HUES64 (cell line): Measurements from ENCODE around the gene LRRN2.

ENCODE experiments used
- H3K27ac ChIP-seq: 2 replicates; pipeline ENCODE4 v1.7.0; 2013; ENCODE audit warnings: low read depth, low read length, inconsistent platforms
- H3K27me3 ChIP-seq: 2 replicates; pipeline ENCODE4 v1.6.1; 2013; ENCODE audit warnings: mild to moderate bottlenecking, low read length; ENCODE audit not compliant: insufficient read depth
- H3K36me3 ChIP-seq: 2 replicates; pipeline ENCODE4 v1.6.1; 2013; ENCODE audit warnings: mild to moderate bottlenecking, low read length; ENCODE audit not compliant: insufficient read depth
- H3K4me1 ChIP-seq: 2 replicates; pipeline ENCODE4 v1.6.1; 2013; ENCODE audit warnings: mild to moderate bottlenecking, low read length, moderate library complexity; ENCODE audit not compliant: insufficient read depth
- H3K4me3 ChIP-seq: 2 replicates; pipeline ENCODE4 v1.5.1; 2013; ENCODE audit warnings: mild to moderate bottlenecking, low read length, moderate library complexity
- H3K9ac ChIP-seq: 2 replicates; pipeline ENCODE4 v1.6.1; 2013; ENCODE audit warnings: mild to moderate bottlenecking, low read depth, low read length
- H3K9me3 ChIP-seq: 2 replicates; pipeline ENCODE4 v1.6.1; 2013; ENCODE audit warnings: low read depth, low read length; ENCODE audit not compliant: insufficient read depth
- WGBS: fragments of 150-250, 120-280 bp; methylation state at CpG from one replicate; pipeline ENCODE4 v1.1.7; 2013; ENCODE audit warnings: missing lambda C conversion rate; 5-methylcytosine and 5-hydroxymethylcytosine counted together

Gene LRRN2

DNA sequence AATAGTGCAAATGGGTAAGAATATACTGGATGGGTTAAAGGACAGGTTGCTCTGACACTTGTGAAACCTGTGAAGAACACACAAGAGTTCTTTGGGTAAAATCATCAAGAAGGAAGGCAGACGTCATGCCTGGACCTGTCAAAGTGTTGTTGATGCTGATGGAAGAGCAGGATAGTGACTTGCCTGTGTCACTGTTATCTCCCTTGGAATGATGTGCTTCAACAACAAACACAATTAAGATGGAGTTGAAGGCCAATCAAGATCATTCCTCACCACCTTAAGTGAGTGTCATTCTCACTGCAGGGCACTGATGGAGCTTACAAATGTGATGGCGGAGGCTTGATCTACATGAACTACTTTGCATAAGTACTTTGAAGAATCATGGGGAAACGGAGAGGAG is 73.2 kb downstream of the LRRN2 start:
- Histone ChIP-seq H3K4me1 (no peaks in the 10 kb centered on the region), H3K27me3 (no peaks in the 10 kb centered on the region), H3K9ac (no peak overlapping the region), H3K9me3 (no peaks in the 10 kb centered on the region), H3K27ac (no peak overlapping the region), H3K4me3 (no peak overlapping the region), H3K36me3 (no peaks in the 10 kb centered on the region)
- WGBS: 80% methylated on average over 3 of the region's 3 CpGs

DNA sequence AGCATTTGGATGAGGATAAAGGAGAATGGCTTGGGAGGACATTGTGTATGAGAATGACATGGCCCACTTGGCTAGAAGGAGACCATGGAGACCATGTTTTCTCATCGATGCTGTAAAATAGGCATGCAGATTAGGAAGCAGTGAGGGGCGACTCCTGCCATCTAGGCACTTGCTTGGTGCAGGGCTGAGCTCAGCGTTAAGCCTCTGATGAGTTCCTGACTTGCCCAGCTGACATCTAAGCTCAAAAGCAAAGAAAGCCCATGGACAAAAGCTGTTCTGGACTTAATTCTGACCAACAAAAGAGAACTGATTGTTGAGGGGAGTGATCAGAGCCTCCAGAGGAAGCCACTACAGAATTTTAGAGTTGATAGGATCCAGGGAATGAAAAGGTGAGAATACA is 74.5 kb downstream of the LRRN2 start:
- no peaks in the 10 kb centered on the region for H3K9me3 ChIP-seq
- 86% methylated on average over 3 of the region's 3 CpGs for WGBS
- H3K27me3 ChIP-seq: no peaks in the 10 kb centered on the region
- H3K9ac ChIP-seq: no peak overlapping the region
- no peak overlapping the region for H3K4me3 ChIP-seq
- H3K27ac ChIP-seq: no peak overlapping the region
- H3K4me1 ChIP-seq: no peaks in the 10 kb centered on the region
- H3K36me3 ChIP-seq: no peaks in the 10 kb centered on the region

DNA sequence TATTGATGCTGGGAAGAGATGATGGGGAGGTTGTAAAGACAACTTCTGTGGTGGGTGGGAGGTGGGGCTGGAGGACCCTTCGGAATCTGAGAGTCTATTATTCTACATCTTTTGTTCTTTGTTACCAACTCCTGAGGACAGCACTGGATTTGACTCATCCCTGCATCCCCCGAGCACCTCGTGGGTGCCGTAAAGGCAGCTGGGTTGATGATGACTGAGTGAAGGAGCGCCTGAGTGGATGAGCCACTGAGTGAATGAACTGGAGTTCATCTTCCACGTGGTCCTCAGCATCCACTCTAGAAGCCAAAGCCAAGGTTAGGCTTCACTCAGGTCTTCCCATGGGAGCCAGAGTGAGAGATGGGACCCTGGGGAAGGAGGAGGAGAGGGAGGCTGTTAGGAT is 77.6 kb downstream of the LRRN2 start:
- Histone ChIP-seq H3K4me3 (no peak overlapping the region), H3K4me1 (no peaks in the 10 kb centered on the region), H3K9me3 (no peaks in the 10 kb centered on the region), H3K9ac (no peak overlapping the region), H3K36me3 (no peaks in the 10 kb centered on the region), H3K27me3 (no peaks in the 10 kb centered on the region), H3K27ac (no peak overlapping the region)
- WGBS: 94% methylated on average over 6 of the region's 6 CpGs

DNA sequence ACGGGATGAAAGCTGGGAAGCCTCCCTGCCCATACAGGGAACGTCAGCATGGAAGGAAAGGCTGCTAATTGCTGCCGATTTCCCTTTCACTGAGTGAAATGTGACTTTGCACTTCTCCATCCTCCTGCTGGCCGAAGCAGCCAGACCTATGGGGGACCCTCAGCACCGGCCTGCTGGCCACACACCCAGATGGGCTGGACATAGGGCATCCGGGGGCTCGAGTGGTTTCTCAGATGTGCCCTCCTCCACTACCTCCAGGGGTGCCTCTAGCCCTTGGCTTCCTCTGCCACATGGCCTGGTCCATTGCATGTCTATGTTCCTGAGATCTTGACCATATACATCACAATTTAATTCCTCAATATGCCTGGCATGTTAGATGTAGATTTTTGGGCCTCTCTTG is 79.7 kb downstream of the LRRN2 start:
- 92% methylated on average over 7 of the region's 7 CpGs for WGBS
- no peak overlapping the region for H3K9ac ChIP-seq
- no peaks in the 10 kb centered on the region for H3K9me3 ChIP-seq
- H3K27ac ChIP-seq: no peak overlapping the region
- peaks cover 16% of the 10 kb centered on the region for H3K4me1 ChIP-seq
- no peaks in the 10 kb centered on the region for H3K27me3 ChIP-seq
- H3K4me3 ChIP-seq: no peak overlapping the region
- H3K36me3 ChIP-seq: no peaks in the 10 kb centered on the region

DNA sequence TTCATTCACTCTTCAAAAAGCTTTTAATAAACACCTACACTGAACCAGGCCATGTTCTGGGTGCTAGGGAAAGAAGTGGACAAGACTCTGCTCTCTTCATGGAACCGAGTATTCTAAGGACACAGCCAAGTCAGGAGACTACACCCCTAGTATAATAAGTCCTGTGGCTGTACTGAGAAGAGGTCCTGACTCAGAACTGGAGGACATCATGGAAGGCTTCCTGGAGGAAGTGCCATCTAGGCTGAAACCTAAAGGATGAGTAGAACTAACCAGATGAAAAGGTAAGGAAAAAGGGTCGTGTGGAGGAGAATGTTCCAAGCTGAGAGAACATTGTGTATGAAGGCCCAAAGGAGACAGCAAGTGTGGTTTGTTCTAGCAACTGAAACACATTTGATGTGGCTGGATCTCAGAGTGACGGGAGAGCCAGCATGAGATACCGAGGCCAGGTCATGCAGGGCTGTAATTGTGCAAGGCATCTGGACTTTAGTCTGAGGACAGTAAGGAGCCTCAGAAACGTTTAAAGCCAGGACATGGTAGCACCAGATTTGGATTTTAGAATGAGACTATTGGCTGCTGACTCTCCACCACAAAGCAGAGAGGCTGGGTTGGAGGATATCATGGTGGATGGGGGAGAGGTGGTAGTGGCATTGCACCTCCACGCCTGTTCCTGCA is 82.5 kb downstream of the LRRN2 start:
- no peaks in the 10 kb centered on the region for H3K9me3 ChIP-seq
- no peaks in the 10 kb centered on the region for H3K27me3 ChIP-seq
- no peaks in the 10 kb centered on the region for H3K36me3 ChIP-seq
- 94% methylated on average over 6 of the region's 6 CpGs for WGBS
- H3K4me1 ChIP-seq: peaks cover 16% of the 10 kb centered on the region
- H3K9ac ChIP-seq: no peak overlapping the region
- no peak overlapping the region for H3K27ac ChIP-seq
- no peak overlapping the region for H3K4me3 ChIP-seq

DNA sequence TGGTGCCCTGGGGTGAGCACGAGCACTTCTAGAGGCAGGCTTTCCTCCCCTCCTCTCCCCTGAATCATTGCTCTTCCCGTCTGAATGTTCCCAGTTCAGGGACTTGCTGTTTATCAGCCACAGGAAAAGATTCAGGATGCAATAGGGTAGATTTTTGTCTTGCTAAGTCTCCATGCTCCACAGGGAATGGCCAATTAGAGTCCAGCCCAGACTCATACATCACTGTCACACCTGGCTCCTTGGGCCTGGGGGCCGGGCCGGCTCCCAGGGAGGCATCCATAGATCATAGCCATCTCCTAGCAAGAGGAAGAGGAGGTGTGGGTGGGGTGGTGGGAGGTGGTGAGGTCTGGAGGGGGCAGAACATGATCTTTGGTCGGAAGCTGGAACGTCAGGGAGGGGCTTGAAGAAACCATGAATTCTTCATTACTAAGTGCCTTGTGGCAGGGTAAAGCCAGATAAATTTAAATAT is 83.4 kb downstream of the LRRN2 start:
- H3K9me3 ChIP-seq: no peaks in the 10 kb centered on the region
- H3K27ac ChIP-seq: no peak overlapping the region

DNA sequence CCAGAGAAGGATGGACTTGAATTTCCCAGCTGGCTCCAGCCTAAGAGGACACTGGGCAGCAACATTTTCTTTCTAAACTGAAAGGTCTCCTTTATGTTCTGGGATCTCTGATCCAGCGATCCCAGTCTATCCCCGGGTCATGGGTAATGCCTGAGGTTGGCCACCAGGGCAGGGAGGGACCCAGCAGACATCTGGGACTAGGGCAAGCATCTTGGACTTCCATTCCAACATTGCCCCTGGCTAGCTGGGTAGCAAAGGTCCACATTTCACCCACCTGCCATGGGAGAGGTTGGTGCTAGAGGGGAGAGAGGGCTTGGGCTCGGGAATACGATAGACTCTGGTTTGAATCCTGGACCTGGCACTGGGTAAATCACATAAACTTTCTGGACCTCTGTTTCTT is 84.6 kb downstream of the LRRN2 start:
- H3K36me3 ChIP-seq: no peaks in the 10 kb centered on the region
- H3K27ac ChIP-seq: no peak overlapping the region
- no peak overlapping the region for H3K4me3 ChIP-seq
- H3K27me3 ChIP-seq: no peaks in the 10 kb centered on the region
- 86% methylated on average over 4 of the region's 4 CpGs for WGBS
- peaks cover 16% of the 10 kb centered on the region for H3K4me1 ChIP-seq
- H3K9ac ChIP-seq: no peak overlapping the region
- H3K9me3 ChIP-seq: no peaks in the 10 kb centered on the region

More for the DNA sequence above, 83.4 kb downstream of the LRRN2 start:
- H3K36me3 ChIP-seq: no peaks in the 10 kb centered on the region
- H3K27me3 ChIP-seq: no peaks in the 10 kb centered on the region
- H3K9ac ChIP-seq: no peak overlapping the region
- no peak overlapping the region for H3K4me3 ChIP-seq
- whole genome bisulfite sequencing: 28% methylated on average over 6 of the region's 6 CpGs
- H3K4me1 ChIP-seq: peaks cover 16% of the 10 kb centered on the region

DNA sequence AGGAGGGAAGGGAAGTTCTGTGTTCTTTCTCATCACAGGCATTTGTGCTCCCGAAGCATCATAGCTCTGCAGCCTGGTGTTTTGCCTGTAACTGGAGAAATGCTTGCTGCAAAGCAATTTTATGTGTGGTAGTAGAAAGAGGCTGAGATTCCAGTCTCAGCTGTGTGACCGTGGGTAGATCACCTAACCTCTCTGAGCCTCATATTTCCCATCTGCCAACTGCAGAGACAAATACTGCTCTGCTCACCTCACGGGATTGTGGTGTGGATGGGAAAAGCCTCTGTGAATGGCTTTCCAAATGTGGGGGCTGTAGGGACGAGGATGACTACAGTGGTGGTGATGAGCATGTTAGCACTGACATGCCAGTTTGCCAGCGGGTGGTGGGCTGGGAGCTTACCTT is 85.3 kb downstream of the LRRN2 start:
- H3K36me3 ChIP-seq: no peaks in the 10 kb centered on the region
- H3K9me3 ChIP-seq: no peaks in the 10 kb centered on the region
- no peak overlapping the region for H3K4me3 ChIP-seq
- 88% methylated on average over 5 of the region's 5 CpGs for WGBS
- no peaks in the 10 kb centered on the region for H3K27me3 ChIP-seq
- no peak overlapping the region for H3K9ac ChIP-seq
- peaks cover 16% of the 10 kb centered on the region for H3K4me1 ChIP-seq
- H3K27ac ChIP-seq: no peak overlapping the region

DNA sequence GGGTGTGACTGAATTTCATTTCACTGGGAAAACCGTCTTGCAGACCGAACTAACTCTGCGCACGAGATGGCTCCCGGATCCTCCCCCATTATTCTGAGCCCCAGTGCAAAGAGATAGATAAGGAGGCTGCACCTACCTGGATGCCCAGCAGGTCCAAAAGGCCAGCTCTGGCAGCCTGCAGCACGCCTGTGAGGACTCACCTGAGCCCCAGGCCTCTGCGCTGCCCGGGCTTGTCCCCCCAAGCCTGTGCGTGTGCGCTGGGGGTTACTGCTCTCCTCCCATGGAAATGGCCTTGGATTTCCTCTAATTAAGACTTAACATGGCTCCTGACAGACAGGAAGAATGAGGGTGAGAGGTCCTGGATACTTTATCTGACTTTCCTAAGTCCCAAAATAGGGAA is 85.9 kb downstream of the LRRN2 start:
- 94% methylated on average over 10 of the region's 10 CpGs for WGBS
- Histone ChIP-seq H3K4me1 (peaks cover 16% of the 10 kb centered on the region), H3K9ac (no peak overlapping the region), H3K27ac (no peak overlapping the region), H3K9me3 (no peaks in the 10 kb centered on the region), H3K36me3 (no peaks in the 10 kb centered on the region), H3K4me3 (no peak overlapping the region), H3K27me3 (no peaks in the 10 kb centered on the region)

DNA sequence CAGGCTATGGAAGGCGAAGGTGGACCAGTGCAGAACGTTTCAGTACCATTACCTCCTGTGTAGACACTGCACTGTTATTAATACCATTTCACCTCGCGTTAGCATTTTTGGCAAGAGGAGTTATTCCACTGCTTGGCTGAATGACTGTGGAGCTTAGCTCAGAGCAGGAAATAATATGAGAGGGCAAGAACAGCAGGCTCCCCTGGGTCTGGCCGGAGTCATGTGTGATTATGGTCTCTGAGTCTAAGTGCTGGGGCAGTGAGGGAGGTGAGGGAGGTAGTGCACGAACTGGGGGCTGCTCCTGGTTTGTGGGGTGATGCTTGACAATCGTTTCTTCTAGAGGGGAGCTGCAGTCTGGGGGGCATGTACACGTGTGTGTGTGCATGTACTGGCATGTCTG is 86.4 kb downstream of the LRRN2 start:
- H3K9me3 ChIP-seq: no peaks in the 10 kb centered on the region
- peaks cover 16% of the 10 kb centered on the region for H3K4me1 ChIP-seq
- H3K27ac ChIP-seq: no peak overlapping the region
- H3K9ac ChIP-seq: no peak overlapping the region
- H3K27me3 ChIP-seq: no peaks in the 10 kb centered on the region
- H3K36me3 ChIP-seq: no peaks in the 10 kb centered on the region
- WGBS: 90% methylated on average over 8 of the region's 8 CpGs
- no peak overlapping the region for H3K4me3 ChIP-seq

DNA sequence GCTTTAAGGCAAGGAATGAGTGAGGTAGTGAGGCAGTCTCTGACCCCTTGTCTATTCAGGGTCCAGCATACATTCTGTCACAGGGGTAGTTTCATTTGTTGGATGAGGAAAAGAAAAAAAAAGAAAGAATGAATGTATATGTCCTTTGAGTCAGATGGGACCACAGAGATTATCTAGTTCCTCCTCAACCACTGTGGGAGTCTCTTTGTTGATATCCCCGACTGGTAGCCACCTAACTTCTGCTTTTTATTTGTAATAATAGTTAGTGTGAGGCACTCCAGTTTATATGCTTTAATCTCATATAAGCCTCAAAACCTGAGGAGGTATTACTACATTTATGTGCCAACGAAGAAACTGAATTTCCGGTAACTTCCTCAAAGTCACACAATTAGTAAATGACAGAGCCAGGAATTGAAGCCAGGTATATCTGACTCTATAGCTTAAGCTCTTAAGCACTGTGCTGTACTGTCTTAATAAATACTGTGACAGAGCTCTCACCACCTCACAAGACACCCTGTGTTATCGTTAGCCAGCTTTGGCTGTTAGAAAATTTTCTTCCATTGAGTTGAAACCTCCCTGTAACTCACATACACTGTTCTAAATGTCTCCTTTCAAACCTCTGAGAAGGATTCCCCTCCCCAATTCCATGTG is 87.1 kb downstream of the LRRN2 start:
- 97% methylated on average over 3 of the region's 4 CpGs for WGBS
- H3K9me3 ChIP-seq: no peaks in the 10 kb centered on the region
- H3K4me3 ChIP-seq: no peak overlapping the region
- no peaks in the 10 kb centered on the region for H3K36me3 ChIP-seq
- no peak overlapping the region for H3K27ac ChIP-seq
- peaks cover 16% of the 10 kb centered on the region for H3K4me1 ChIP-seq
- H3K9ac ChIP-seq: no peak overlapping the region
- no peaks in the 10 kb centered on the region for H3K27me3 ChIP-seq
